Esophagus muscularis mucosa (tissue), 3 donors: Measurements from ENCODE around the gene TBC1D14.

Experiments
- POLR2A ChIP-seq: fragments of 450-650 bp; IDR thresholded peaks from one replicate; pipeline ENCODE4 v1.6.1; 2017; ENCODE audit warnings: antibody characterized with exemption, moderate library complexity, mild to moderate bottlenecking, low read depth
- POLR2AphosphoS5 ChIP-seq, 2 donors: sonication (generic); formaldehyde crosslinking; IDR thresholded peaks; one replicate each; pipeline ENCODE4 v1.6.1; 2017; ENCODE audit warnings: antibody characterized with exemption in 2 of 2
- TF ChIP-seq, protein P1 (sequence below), 3 experiments: fragments of 200-600 bp in 2 of 3; fragments of 450-650 bp in 1 of 3; sonication (generic) in 2 of 3; IDR thresholded peaks; one replicate each; pipeline ENCODE4 v1.5.1; 2017 to 2019; ENCODE audit warnings: antibody characterized with exemption in 3 of 3, mild to moderate bottlenecking in 2 of 3, moderate library complexity in 1 of 3

DNA sequence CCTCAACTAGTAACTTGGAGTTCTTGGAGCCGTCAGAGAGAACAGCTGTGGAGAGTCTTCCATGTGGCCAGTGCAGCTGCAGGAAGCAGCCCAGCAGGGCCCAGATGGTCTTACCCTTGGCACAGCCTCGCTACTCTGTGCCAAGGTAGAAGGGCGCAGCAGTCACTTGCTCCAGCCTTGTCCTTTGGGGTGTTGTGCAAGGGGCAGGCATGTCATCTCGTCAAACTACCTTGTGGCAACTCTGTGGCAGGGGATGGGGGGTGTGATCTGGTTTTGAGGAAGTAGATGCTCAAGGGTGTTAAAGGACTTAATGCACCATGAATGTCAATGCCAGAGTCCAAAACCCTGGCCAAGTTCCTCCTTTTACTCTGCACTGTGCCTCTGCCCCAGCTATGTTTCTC, 34.2 kb upstream of the TBC1D14 start:
- TF ChIP-seq POLR2A: no peak
- TF ChIP-seq, protein P1, sequence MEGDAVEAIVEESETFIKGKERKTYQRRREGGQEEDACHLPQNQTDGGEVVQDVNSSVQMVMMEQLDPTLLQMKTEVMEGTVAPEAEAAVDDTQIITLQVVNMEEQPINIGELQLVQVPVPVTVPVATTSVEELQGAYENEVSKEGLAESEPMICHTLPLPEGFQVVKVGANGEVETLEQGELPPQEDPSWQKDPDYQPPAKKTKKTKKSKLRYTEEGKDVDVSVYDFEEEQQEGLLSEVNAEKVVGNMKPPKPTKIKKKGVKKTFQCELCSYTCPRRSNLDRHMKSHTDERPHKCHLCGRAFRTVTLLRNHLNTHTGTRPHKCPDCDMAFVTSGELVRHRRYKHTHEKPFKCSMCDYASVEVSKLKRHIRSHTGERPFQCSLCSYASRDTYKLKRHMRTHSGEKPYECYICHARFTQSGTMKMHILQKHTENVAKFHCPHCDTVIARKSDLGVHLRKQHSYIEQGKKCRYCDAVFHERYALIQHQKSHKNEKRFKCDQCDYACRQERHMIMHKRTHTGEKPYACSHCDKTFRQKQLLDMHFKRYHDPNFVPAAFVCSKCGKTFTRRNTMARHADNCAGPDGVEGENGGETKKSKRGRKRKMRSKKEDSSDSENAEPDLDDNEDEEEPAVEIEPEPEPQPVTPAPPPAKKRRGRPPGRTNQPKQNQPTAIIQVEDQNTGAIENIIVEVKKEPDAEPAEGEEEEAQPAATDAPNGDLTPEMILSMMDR (IDR thresholded peaks at IDR 0.05): no peak
- no peak for TF ChIP-seq POLR2AphosphoS5 (IDR thresholded peaks at IDR 0.05)
